HG02763 (cell line): Measurements from ENCODE around the gene PALD1.

Experiments used
- ATAC-seq: cut with Tn5 transposase; IDR thresholded peaks from one replicate; pipeline ENCODE4 v1.9.1; 2021; ENCODE audit warnings: mild to moderate bottlenecking, moderate library complexity; ENCODE audit not compliant: unreplicated experiment

PALD1 gene

GRCh38 chr10:70535001-70535400 is 56.4 kb downstream of the PALD1 start:
- no peak for ATAC-seq

GRCh38 chr10:70535451-70535850 is 56.9 kb downstream of the PALD1 start:
- ATAC-seq: no peak

- ATAC-seq: no peak
These were observed 57.8 kb downstream of the PALD1 start for GRCh38 chr10:70536196-70536861.

- no peak for ATAC-seq
These were observed 59.0 kb downstream of the PALD1 start for GRCh38 chr10:70537398-70538194.

- ATAC-seq: no peak
These were observed 59.6 kb downstream of the PALD1 start for GRCh38 chr10:70538195-70538520.

GRCh38 chr10:70538731-70539338 is 60.3 kb downstream of the PALD1 start:
- no peak for ATAC-seq

- no peak for ATAC-seq
These were observed 60.9 kb downstream of the PALD1 start for GRCh38 chr10:70539471-70539870.

- ATAC-seq: no peak
These were observed 61.7 kb downstream of the PALD1 start for GRCh38 chr10:70540089-70540788.

- ATAC-seq: no peak
These were observed 62.3 kb downstream of the PALD1 start for GRCh38 chr10:70540789-70541360.

GRCh38 chr10:70541736-70542564 is 63.4 kb downstream of the PALD1 start:
- no peak for ATAC-seq

- ATAC-seq: no peak
These were observed 64.0 kb downstream of the PALD1 start for GRCh38 chr10:70542565-70542938.

GRCh38 chr10:70543911-70544310 is 65.3 kb downstream of the PALD1 start:
- ATAC-seq: no peak

- ATAC-seq: no peak
These were observed 66.1 kb downstream of the PALD1 start for GRCh38 chr10:70544431-70545340.

GRCh38 chr10:70546584-70546983 is 68.0 kb downstream of the PALD1 start:
- ATAC-seq: no peak

- no peak for ATAC-seq
These were observed 70.9 kb downstream of the PALD1 start for GRCh38 chr10:70549351-70549961.

GRCh38 chr10:70549962-70550458 is 71.4 kb downstream of the PALD1 start:
- ATAC-seq: no peak

GRCh38 chr10:70550459-70550858 is 71.9 kb downstream of the PALD1 start:
- ATAC-seq: no peak

- ATAC-seq: no peak
These were observed 72.9 kb downstream of the PALD1 start for GRCh38 chr10:70551466-70551865.

GRCh38 chr10:70551971-70552422 is 73.4 kb downstream of the PALD1 start:
- no peak for ATAC-seq
